ENCODE results near the gene CHADL.
A peak's percentile ranks its signal among the peaks of the same experiment; 100 is the strongest.
"Not testable (repeated sequence)": the region's sequence is repeated elsewhere in the genome, so short reads cannot be mapped to it uniquely, and the experiment has no call there.

CHADL gene

GRCh38 chr22:41240377-41241132 lies at the start of gene CHADL:
CHADL (minus strand) TSS chr22:41240931; CDS start chr22:41240881, 50 bp downstream.
- no peak for DNase-seq

GRCh38 chr22:41289671-41290070 lies 48.9 kb upstream of the CHADL start:
- DNase-seq = no peak

- DNase-seq = no peak
Measured at GRCh38 chr22:41288245-41288946, 47.7 kb upstream of the CHADL start.

GRCh38 chr22:41286639-41287091 lies 45.9 kb upstream of the CHADL start:
- no peak for DNase-seq

- peak; percentile 95 for DNase-seq
Measured at GRCh38 chr22:41285820-41286638, 45.3 kb upstream of the CHADL start, which contains the start of gene RANGAP1. RANGAP1 (minus strand) TSS chr22:41286187; CDS start chr22:41281044, 5,143 bp downstream.

- no peak for DNase-seq
Measured at GRCh38 chr22:41285441-41285819, 44.7 kb upstream of the CHADL start.

GRCh38 chr22:41284465-41284864 lies 43.7 kb upstream of the CHADL start:
- no peak for DNase-seq

- no peak for DNase-seq
Measured at GRCh38 chr22:41280854-41281253, 40.1 kb upstream of the CHADL start.

GRCh38 chr22:41280065-41280464 lies 39.3 kb upstream of the CHADL start:
- no peak for DNase-seq

GRCh38 chr22:41274856-41275255 lies 34.1 kb upstream of the CHADL start:
- DNase-seq = no peak

- no peak for DNase-seq
Measured at GRCh38 chr22:41273128-41273527, 32.4 kb upstream of the CHADL start.

- no peak for DNase-seq
Measured at GRCh38 chr22:41271787-41272186, 31.1 kb upstream of the CHADL start.

GRCh38 chr22:41267958-41268357 lies 27.2 kb upstream of the CHADL start:
- no peak for DNase-seq

- no peak for DNase-seq
Measured at GRCh38 chr22:41264408-41264941, 23.7 kb upstream of the CHADL start.

- no peak for DNase-seq
Measured at GRCh38 chr22:41263704-41264103, 23.0 kb upstream of the CHADL start.

- no peak for DNase-seq
Measured at GRCh38 chr22:41262250-41262765, 21.6 kb upstream of the CHADL start.

GRCh38 chr22:41261541-41262249 lies 21.0 kb upstream of the CHADL start:
- no peak for DNase-seq

GRCh38 chr22:41260871-41261270 lies 20.1 kb upstream of the CHADL start:
- no peak for DNase-seq

- not testable (repeated sequence) for DNase-seq
Measured at GRCh38 chr22:41259756-41260155, 19.0 kb upstream of the CHADL start.

GRCh38 chr22:41257696-41258095 lies 17.0 kb upstream of the CHADL start:
- no peak for DNase-seq

GRCh38 chr22:41256254-41257253 lies 15.8 kb upstream of the CHADL start:
- DNase-seq = no peak
